DMS153 treated with DMSO at 0.1 percent for 48 hours (cell line): Measurements from ENCODE around the gene HPS5.

Source experiments
- DNase-seq: peaks from one replicate; lab custom pipeline; 2025; ENCODE audit not compliant: unreplicated experiment; lab: John Stamatoyannopoulos, UW

HPS5 gene

DNA sequence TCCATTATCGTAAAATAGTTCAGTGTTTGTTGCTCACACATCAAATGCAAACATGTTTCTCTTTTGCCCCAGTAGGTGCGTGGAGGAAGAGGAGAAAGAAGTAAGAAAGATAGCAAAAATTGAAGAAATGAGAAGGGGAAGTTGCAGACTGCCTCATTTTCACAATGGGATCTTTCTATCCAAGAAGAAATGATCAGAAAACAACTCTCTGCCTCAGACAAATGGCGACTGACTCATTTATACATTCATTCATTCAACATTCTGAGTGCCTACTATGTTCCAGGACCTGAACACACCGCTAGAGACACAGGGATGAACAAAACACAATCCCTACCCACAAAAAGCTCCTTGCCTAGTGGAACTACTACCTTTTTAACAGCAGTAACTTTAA, 367 bp downstream of the HPS5 start:
- DNase-seq, result no peak

DNA sequence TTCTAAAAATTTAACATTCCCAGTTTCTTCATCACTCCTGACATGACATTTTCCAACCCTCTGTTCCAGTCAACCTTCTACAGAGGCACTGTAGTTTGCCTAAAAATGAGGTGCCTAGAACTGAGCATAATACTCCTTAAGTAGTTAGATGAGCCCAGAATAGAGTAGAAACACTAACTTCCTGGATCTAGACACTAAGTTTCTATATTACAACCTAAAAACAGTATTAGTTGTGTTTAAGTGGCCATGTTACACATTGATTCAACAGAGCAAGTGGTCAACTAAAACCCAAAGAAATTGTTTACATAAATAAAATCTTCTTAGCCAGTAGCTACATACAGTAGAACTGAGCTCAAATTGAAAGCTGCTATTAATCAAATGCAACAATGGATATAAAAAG, 1.3 kb downstream of the HPS5 start:
- DNase-seq, result no peak

DNA sequence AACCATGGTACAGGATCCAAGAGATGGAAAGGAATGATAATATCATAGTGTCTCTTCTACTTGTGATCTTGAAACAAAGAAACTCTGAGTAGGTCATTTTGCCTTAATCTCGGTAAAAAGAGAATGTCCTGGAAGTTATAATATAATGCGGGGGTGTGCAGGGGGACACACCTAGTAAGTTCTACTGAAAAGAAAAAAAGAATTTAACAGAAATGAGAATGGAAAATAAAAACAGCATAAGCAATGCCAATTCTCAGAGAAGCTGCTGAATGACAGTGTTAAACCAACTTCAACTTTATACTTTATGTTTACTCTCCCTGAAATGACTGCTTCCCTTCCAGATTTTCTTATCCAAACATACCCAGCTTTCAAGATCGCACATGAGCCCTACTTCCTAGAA, 2.0 kb downstream of the HPS5 start:
- DNase-seq, result no peak

DNA sequence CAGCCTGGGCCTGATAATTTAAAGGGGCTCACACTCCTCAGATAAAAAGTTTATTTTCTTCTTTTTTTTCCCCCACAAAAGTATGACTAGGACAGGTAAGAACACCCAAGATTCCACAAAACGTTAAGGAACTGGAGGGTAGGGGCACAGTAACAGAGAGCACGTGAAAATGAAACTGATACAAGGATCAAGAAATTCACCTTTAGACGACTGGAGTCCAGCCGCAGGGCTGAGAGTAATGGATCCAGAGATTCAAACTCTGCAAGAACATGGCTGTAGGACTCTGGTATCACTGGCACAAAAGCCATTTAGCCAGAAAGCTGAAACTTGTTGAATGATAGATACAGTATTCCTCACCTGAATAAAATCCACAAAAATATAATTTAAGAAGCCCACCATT, 4.4 kb downstream of the HPS5 start:
- DNase-seq, result no peak

DNA sequence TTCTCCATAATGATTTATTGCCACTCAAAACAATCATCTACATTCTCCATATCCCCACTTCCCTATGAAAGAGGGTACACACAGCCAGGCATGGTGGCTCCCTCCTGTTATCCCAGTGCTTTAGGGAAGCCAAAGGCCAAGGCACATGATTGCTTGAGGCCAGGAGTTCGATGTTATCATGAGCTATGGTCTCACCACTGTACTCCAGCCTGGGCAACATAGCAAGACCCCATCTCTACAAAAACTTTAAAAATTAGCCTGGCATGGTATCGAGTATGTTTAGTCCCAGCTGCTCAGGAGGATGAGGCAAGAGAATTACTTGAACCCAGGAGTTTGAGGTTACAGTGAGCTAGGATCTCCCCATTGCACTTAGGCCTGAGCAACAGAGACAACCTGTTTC, 6.0 kb downstream of the HPS5 start:
- DNase-seq, result no peak

DNA sequence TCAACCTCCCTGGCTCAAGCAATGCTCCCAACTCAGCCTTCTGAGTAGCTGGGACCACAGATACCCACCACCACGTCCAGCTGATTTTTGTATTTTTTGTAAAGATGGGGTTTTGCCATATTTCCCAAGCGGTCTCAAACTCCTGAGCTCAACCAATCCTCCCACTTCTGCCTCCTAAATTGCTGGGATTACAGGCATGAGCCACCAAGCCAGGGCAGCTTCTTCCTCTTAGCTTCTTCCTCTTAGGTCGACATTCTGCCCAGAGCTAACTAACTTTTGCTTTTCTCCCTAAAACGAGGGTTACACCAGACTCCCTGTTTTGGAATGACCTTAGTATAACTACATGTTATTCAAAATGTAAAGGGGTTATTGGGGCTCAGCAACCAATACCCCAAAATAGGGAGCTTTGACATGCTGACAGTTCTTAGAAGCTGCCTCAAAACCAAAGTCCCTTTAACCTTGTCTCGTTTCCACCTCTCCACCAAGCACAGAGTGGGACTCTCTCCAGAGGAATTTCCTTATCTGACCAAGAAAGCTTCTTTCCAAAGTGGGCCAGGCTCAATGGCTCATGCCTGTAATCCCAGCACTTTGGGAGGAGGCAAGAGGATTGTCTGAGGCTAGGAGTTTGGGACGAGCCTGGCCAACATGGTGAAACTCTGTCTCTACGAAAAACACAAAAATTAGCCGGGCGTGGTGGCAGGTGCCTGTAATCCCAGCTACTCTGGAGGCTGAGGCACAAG, 7.0 kb downstream of the HPS5 start:
- no peak for DNase-seq

DNA sequence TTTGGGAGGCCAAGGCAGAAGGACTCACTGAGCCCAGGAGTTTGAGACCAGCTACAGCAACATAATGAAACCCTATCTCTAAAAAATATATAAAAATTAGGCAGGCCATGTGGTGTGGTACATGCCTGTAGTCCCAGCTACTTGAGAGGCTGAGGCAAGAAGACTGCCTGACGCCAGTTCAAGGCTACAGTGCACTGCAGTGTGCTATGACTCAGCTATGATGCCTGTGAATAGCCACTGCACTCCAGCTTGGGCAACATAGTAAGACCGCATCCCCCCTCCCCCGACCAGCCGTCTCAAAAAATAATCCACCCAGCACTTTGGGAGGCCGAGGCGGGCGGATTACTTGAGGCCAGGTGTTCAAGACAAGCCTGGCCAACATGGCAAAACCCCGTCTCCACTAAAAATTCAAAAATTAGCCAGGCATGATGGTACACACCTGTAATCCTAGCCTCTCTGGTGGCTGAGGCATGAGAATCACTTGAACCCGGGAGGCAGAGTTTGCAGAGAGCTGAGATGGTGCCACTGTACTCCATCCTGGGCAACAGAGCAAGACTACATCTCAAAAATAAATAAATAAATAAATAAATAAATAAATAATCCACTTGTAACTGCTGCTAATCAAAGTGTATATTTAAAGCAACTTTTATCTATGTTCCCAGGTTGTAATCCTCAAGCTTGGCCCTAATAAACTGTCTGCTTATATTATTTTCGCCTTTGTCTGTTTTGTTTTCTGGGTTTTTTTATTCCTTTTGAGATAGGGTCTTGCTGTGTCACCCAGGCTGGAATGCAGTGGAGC, 7.8 kb downstream of the HPS5 start:
- no peak for DNase-seq

DNA sequence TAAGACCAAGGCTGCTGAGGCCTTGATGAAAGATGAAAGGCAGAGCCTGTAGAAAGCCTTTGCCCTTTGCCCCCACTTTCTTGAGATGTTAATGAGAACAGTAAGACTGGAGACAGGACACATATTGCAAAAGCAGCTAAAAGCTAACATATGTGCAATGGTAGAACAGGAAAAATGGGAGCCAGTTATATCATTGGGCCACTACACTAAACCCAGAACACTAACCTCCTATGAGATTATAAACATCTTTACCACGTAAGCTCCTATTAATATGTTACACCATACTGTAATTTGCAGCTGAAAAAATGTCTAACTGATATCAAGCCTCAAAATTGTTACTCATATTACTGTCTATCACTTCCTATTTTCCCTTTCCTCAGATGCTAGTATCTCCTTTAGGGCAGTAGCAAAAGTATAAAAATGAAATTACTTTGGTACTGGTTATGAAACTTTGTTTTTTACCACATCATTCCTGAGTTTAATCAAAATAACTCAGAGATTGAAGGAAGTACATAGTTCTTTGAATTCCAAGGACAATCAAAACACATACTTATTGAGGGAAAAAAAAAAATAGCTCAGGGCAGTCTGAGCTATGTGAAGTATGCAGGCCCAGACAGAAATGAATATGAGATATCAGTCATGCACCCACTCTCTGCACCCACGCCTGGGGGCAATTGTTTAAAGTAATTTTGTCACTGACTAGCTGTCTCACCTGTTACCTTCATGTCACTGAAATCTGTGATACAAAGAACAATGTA, 9.1 kb downstream of the HPS5 start:
- DNase-seq, result no peak

DNA sequence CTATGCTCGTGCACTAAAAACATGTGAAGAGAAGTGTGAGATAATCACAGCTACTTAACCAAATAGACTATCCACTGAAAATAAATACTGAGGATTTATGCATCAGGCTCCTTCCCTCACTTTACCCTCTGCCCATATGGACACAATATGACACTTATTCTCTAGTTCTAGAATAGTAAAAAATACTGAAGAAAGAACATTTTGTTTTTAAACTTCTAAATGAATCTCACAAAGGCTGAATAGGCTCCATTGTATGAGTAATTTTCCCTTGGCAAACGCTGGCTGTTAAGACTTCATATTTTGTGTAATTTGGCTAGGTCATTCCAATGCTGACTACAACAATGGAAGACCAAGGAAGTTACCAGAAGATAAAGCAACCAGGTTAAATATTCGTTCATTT, 9.9 kb downstream of the HPS5 start:
- no peak for DNase-seq

DNA sequence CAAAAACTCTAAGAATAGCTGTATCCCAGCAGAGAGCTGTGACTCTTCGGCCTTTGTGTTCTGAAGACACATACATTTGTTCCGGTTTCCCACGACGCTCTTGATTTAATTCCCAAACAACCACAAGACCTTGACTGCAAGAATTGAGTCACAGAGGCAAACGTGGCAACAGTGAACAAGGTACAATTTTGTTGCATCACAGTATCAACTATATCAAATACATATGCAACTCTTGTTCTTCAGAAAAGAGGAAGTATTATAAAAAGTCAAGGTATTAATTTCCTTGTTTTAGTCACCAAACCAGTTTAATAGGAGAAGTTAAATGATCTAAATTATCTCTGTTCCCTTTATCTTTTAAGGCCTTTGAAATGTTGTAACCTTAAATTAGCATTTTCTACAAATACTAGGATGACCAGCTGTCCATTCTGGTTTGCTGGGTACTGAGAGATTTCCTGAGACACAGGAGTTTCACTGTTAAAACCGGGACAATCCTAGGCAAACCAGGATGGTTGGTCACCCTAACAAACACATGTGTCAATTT, 11.1 kb downstream of the HPS5 start:
- no peak for DNase-seq

DNA sequence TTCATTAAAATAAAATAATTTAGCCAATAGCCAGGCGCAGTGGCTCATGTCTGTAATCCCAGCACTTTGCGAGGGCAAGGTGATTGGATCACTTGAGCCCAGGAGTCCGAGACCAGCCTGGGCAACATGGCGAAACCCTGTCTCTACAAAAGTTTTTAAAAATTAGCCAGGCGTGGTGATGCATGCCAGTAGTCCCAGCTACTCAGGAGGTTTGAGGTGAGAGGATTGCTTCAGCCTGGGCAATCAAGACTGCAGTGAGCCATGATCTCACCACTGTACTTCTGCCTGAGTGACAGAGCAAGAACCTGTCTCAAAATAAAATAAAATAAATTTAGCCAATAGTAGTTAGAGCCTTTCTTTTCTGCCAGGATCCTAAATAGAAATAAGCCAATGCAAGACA, 12.2 kb downstream of the HPS5 start:
- no peak for DNase-seq

DNA sequence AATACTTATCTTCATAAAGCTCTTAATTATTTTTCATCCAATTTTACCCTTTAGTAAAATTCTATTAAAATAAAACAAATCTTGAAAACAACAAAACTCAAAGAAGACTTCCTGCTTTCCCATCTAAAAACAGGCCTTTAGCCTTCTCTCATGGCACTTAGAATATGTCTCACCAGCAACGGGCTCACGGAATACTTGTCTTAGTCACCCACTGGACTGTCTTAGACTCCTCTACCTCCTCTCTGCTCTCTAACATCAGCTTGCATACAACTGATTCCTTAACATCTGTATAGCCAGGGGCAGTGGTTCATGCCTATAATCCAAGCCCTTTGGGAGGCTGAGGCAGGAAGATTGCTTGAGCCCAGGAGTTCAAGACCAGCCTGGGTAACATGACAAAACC, 13.7 kb downstream of the HPS5 start:
- no peak for DNase-seq

DNA sequence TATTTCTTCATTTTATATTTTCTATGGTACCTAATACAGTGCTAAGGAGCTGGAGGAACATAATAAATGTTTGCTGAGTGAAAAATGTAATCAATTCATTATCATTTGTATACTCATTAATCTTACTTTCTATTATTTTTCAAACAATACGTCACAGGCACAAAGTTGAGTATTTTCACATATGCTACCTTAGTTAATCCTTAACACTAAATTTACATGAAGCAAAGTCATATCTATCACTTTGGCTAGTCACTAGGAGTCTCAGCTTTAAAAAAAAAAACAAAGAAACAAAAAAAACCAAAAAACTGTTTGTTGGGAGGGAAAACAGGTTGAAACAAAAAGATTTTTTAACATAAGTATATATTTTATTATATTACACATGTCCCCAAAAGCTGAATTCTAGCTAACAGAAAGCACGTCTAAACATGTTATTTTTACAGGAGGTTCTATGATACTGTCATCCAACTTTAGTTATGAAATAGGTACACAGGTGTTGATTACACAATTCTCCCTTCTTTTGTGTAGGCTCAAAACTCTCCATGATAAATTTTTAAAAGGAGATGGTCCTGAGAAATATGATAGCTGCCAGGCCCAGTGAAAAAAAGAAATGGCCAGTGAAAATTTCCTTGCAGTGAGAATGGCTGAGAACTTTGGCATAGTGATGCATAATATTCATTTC, 14.3 kb downstream of the HPS5 start:
- DNase-seq, result no peak

DNA sequence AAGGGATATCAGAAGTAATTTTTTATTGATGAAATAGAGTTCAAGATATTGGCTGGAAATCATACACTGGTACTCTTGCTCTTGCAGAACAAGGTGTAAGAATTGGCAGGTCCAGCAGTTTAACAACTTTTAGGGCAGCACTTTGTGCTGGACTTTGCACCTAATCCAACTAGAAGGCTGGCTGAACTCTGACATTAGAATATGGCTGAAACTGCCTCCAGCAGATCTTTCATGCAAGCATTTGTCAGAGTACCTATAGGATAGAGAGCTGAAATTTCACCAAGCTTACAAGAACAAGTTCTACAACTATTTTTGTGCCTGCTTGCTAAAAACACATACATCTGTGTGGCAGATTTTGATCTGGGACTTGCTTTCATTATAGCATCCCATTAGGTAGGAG, 17.2 kb downstream of the HPS5 start:
- DNase-seq, result no peak

DNA sequence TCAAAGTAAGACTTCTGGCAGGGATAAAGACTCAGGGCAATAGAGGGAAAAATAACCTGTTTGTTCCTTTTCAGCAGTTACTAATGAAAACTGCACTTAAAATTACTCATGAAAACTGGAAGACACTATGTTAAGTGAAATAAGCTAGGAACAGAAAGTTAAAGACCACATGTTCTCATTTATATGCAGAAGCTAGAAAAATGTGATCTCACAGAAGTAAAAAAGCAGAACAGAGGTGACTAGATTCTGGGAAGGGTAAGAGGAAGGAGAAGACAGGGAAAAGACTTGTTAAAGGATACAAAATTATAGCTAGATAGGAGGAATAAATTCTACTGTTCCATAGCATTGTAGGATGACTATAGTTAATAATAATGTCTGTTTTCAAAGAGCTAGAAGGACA, 22.2 kb downstream of the HPS5 start:
- no peak for DNase-seq

DNA sequence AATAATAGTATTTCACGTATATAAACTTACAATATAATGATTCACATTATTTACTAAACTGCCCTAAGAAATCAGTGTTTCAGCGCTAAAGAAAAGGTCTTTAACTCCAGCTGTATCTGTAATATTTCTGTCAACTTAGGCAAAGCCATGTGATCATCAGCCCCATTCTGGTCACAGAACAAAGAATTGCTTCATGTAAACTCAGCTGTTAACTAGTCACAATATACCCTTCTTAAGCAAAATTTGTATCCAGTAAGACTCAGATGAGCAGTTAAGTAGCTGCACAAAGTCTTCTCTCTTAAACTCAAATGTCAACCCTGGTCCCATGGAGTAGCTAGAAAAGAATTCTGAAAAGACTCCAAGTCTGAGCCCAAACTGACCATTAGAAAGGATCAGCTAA, 26.6 kb downstream of the HPS5 start:
- DNase-seq, result no peak

DNA sequence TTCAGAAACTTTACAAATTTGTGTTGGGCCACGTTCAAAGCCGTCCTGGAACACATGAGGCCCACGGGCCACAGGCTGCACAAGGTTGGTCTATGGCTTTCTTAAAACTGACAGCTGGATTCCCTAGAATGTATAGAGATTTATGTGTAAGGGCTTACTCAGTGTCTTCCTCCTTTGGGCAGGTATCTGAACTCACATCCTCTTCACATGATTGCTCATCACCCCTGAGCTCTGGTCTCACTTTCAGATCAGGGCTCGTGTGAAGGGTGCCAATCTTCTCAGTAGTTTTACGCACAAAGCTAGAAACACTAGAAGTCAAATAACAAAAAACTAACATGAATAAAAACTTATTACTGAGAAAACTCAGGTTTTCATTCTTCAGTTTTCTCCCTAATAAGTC, 27.1 kb downstream of the HPS5 start:
- no peak for DNase-seq

DNA sequence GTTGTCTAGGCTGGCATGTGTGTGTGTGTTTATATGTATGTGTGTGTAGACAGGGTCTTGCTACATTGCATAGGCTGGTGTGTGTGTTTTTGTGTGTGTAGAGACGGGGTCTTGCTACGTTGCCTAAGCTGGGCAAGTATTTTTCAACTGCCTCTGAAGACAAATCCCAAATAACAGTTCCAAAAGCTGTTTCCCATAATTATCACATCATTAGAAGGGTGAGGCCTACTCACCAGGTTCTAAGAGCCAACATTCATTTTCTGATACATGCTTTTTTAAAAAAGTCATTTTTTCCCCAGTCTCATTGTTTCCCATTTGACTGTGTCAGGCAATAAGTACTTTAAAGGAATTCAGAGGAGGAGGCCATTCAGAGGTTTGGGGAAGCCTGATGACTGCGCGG, 33.0 kb downstream of the HPS5 start:
- DNase-seq, result no peak

DNA sequence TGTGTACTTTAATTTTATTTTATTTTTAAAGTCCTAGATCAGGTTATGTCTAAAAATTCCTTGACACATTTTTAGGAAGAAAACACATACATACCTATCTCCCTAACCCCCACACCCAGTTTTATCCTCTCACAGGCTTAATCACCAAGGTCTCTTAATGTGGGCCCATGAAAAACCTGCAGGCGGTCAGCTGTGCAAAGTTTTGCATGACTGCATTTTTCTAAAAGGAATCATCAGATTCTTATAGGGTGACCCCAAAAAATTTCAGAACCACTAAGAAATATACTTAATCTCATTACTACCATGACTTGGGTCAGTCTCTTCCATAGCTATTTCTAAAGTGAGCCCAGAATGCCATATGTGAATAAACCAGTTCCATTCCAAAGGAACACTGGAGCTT, 36.1 kb downstream of the HPS5 start:
- no peak for DNase-seq

DNA sequence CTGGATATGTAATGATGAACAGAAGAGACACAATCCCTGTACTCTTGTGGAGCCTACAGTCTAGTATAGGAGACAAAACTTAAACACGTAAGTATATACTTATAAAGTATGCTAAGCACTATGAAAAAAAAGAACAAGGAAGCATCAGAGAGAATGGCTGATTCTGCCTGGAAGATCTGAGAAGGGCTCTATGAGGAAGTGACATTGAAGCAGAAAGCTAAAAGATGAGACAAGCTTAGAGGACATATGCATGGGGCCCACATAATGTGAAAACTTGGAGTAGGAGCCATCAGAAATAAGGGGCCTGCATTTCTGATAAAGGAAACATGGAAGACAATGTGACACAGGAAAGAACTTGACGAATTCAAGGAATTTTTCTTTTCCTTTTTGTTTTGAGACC, 39.3 kb downstream of the HPS5 start:
- no peak for DNase-seq

DNA sequence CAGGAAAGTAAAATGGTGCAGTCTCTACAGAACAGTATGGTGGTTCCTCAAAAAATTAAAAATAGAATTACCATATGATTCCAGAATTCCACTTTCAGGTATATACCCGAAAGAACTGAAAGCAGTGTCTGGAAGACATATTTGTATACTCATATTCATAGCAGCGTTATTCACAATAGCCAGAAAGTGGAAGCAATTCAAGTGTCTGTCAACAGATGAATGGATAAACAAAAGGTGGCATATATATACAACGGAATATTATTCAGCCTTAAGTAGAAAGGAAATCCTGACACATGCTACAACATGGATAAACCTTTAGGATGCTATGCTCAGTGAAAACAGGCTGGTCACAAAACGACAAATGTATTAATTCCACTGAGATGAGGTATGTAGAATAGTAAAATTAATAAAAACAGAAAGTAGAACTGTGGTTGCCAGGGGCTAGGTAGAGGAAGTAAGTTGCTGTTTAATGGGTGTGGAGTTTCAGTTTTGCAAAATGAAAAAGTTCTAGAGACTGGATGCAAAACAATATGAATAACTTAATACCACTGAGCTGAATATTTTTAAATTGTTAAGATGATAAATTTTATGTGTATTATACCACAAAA, 41.4 kb downstream of the HPS5 start:
- no peak for DNase-seq
